PC-9 (cell line): Measurements from ENCODE around the gene IFT122. TPM values are rescaled to one million over a fixed set of nuclear protein-coding genes. Genes with fewer than 3 reads are reported as not detected.

Experiments
- BruUV-seq: library from RNA; stranded (reverse); fragments of 400-500 nt; replicated peaks from 2 replicates; lab custom pipeline; 2021; lab: Mats Ljungman, UMichigan
- CTCF ChIA-PET: fragments of 300-600 bp; sonication (Branson Sonifier 250); formaldehyde crosslinking; loops from one replicate; lab custom pipeline; 2022; ENCODE audit warnings: antibody characterized with exemption; lab: Charles Lee
- POLR2A ChIA-PET: fragments of 300-600 bp; sonication (Branson Sonifier 250); formaldehyde crosslinking; loops from one replicate; lab custom pipeline; 2022; ENCODE audit warnings: antibody characterized with exemption; ENCODE audit not compliant: unreplicated experiment; lab: Charles Lee
- DNase-seq, 2 experiments: peaks; one replicate each; pipeline versions ENCODE4 v3.0.0 to v3.0.0-alpha.2; 2015 to 2022; ENCODE audit warnings: mixed read lengths in 1 of 2
- H2AFZ ChIP-seq: fragments of 200-600 bp; sonication (generic); 2 replicates; pipeline ENCODE4 v1.8.1; 2017; ENCODE audit warnings: antibody characterized with exemption
- H3F3A ChIP-seq: fragments of 200-600 bp; sonication (generic); 2 replicates; pipeline ENCODE4 v1.8.1; 2017; ENCODE audit warnings: antibody characterized with exemption, mild to moderate bottlenecking, low read depth; ENCODE audit not compliant: insufficient read depth
- H3K27ac ChIP-seq: fragments of 200-600 bp; sonication (generic); 2 replicates; pipeline ENCODE4 v1.6.1; 2016; ENCODE audit warnings: mixed run types
- H3K27me3 ChIP-seq: fragments of 200-600 bp; sonication (generic); 2 replicates; pipeline ENCODE4 v1.6.1; 2016; ENCODE audit warnings: low read depth, mixed run types; ENCODE audit not compliant: insufficient read depth
- H3K36me3 ChIP-seq: fragments of 200-600 bp; sonication (generic); 2 replicates; pipeline ENCODE4 v1.6.1; 2016; ENCODE audit warnings: low read depth, mixed run types
- H3K4me1 ChIP-seq: fragments of 200-600 bp; sonication (generic); replicated peaks from 2 replicates; pipeline ENCODE4 v1.6.1; 2016; ENCODE audit warnings: mixed run types; ENCODE audit not compliant: insufficient read depth
- H3K4me2 ChIP-seq: fragments of 200-600 bp; sonication (generic); 2 replicates; pipeline ENCODE4 v1.6.1; 2017; ENCODE audit warnings: mixed run types
- H3K4me3 ChIP-seq: fragments of 200-600 bp; sonication (generic); 2 replicates; pipeline ENCODE4 v1.6.1; 2016; ENCODE audit warnings: mixed run types
- H3K79me2 ChIP-seq: fragments of 200-600 bp; sonication (generic); 2 replicates; pipeline ENCODE4 v1.6.1; 2017; ENCODE audit warnings: low read depth, mixed run types
- H3K9me2 ChIP-seq: fragments of 200-600 bp; sonication (generic); 2 replicates; pipeline ENCODE4 v1.8.1; 2017; ENCODE audit warnings: mild to moderate bottlenecking; ENCODE audit not compliant: insufficient read depth
- H3K9me3 ChIP-seq: fragments of 200-600 bp; sonication (generic); 2 replicates; pipeline ENCODE4 v1.8.1; 2016; ENCODE audit warnings: low read depth; ENCODE audit not compliant: insufficient read depth
- H4K20me1 ChIP-seq: fragments of 200-600 bp; sonication (generic); 2 replicates; pipeline ENCODE4 v1.8.1; 2017; ENCODE audit not compliant: insufficient read depth
- EZH2 ChIP-seq: fragments of 200-600 bp; sonication (generic); IDR thresholded peaks from 2 replicates; pipeline ENCODE4 v1.8.0; 2017; ENCODE audit warnings: antibody characterized with exemption, low read depth
- intact Hi-C: fragments of 100-400 bp; cut with micrococcal nuclease; formaldehyde crosslinking; loops from one replicate; pipeline ENCODE4 v1.10.0; 2022; ENCODE audit not compliant: unreplicated experiment
- total RNA-seq: library from RNA; stranded (reverse); gene quantifications from 2 replicates; pipeline ENCODE4 v1.2.3, GENCODE V29; 2021
- TF ChIP-seq, protein P1 (sequence below): fragments of 200-600 bp; sonication (generic); conservative IDR thresholded peaks from 2 replicates; pipeline ENCODE4 v1.6.1; 2017; ENCODE audit warnings: mixed run types, antibody characterized with exemption, mild to moderate bottlenecking, moderate library complexity

Gene IFT122
- total RNA-seq, 1 experiment from 2014 or later = 55.6 TPM

GRCh38 chr3:129428007-129428375 is 12.0 kb upstream of the IFT122 start:
- Histone ChIP-seq H3K4me1 (peaks cover 12% of the 10 kb centered on the region; the same call in 1 of the 2 replicates), H4K20me1 (no peaks in the 10 kb centered on the region), H3K4me2 (peak overlapping the region; percentile 88), H2AFZ (peak overlapping the region; percentile 69; the same call in 1 of the 2 replicates), H3K27ac (no peak overlapping the region), H3F3A (peaks cover 36% of the 10 kb centered on the region; the same call in 1 of the 2 replicates), H3K36me3 (peaks cover 21% of the 10 kb centered on the region; the same call in 1 of the 2 replicates), H3K9me3 (no peaks in the 10 kb centered on the region), H3K9me2 (no peaks in the 10 kb centered on the region), H3K79me2 (no peaks in the 10 kb centered on the region), H3K27me3 (no peaks in the 10 kb centered on the region), H3K4me3 (peak overlapping the region; percentile 60; the same call in 1 of the 2 replicates)
- CTCF ChIA-PET = interaction anchor here (0.5 to 1.4 kb wide), 2 partner anchors 10 to 458 kb away, joined by 3 to 5 read pairs; no protein-coding TSS in a partner anchor
- BruUV-seq = no TSS peak
- no peak for TF ChIP-seq EZH2
- TF ChIP-seq, protein P1, sequence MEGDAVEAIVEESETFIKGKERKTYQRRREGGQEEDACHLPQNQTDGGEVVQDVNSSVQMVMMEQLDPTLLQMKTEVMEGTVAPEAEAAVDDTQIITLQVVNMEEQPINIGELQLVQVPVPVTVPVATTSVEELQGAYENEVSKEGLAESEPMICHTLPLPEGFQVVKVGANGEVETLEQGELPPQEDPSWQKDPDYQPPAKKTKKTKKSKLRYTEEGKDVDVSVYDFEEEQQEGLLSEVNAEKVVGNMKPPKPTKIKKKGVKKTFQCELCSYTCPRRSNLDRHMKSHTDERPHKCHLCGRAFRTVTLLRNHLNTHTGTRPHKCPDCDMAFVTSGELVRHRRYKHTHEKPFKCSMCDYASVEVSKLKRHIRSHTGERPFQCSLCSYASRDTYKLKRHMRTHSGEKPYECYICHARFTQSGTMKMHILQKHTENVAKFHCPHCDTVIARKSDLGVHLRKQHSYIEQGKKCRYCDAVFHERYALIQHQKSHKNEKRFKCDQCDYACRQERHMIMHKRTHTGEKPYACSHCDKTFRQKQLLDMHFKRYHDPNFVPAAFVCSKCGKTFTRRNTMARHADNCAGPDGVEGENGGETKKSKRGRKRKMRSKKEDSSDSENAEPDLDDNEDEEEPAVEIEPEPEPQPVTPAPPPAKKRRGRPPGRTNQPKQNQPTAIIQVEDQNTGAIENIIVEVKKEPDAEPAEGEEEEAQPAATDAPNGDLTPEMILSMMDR = no peak
- intact Hi-C loops = no loop called here
- DNase-seq = no peak
- POLR2A ChIA-PET = interaction anchor here (0.6 to 0.7 kb wide), 5 partner anchors 47 to 1690 kb away, joined by 3 to 6 read pairs (median 4); no protein-coding TSS in a partner anchor

DNA sequence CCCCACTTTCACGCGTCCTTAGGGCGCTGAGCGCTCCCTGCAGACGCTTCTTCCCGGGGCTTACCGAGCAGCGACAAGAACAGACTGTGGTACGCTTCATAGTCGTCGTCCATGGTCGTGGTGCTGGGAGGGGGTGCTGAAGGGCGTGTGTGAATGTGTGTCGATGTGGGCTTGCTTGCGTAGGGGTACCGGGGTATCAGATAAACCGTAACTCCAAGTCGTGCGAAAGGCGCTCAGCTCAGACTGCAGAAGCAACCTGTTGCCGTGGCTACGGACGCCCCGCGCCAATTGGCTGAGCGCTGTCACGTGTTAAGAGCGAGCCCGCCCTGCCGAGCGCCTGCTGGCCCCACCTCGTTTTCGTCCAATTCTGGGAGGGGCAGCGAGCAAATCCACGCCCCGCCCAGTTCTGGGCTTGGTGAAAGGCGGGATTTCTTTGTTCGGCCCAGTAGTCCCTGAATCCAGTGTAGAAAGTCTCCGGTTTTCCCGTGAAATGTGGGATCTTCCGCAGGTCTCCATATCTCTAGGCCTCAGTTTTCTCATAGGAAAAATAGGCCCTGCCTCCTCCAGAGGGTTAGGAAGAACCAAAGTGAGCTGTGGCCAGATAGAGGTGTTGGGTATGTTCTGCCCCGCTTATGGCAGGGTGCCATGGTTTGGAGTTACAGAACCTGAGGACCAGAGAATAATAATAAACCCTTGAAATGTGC is 11.5 kb upstream of the IFT122 start, which contains the start of gene EFCAB12:
Gene EFCAB12, minus strand, starts transcription at position 261 of the 704 bp plus-strand sequence. Its CDS starts 148 bp downstream, at position 113.
- peak within 1 kb of the TSS; percentile 60; the same call in 1 of the 2 replicates for H3K4me3 ChIP-seq
- H3K4me2 ChIP-seq = peak within 1 kb of the TSS; percentile 88
- TF ChIP-seq EZH2 = no peak
- TF ChIP-seq, protein P1 = no peak
- no peaks in the 10 kb centered on the region for H4K20me1 ChIP-seq
- ChIA-PET CTCF (interaction anchor here (0.6 kb wide), 1 partner anchor 376 kb away, joined by 9 read pairs; no protein-coding TSS in a partner anchor), POLR2A (interaction anchor here (0.6 to 0.9 kb wide), 7 partner anchors 47 to 1690 kb away, joined by 3 to 6 read pairs (median 4); no protein-coding TSS in a partner anchor)
- no peaks in the 10 kb centered on the region for H3K27me3 ChIP-seq
- H3K9me3 ChIP-seq = no peaks in the 10 kb centered on the region
- no peaks in the 10 kb centered on the region for H3K9me2 ChIP-seq
- H3K27ac ChIP-seq = no peak within 1 kb of the TSS
- H2AFZ ChIP-seq = peak within 1 kb of the TSS; percentile 69; the same call in 1 of the 2 replicates
- no peaks in the 10 kb centered on the region for H3K79me2 ChIP-seq
- intact Hi-C loops = no loop called here
- peaks cover 27% of the 10 kb centered on the region for H3K36me3 ChIP-seq
- peaks cover 36% of the 10 kb centered on the region; the same call in 1 of the 2 replicates for H3F3A ChIP-seq
- BruUV-seq = TSS peak; percentile 19
- peak; percentile 73 to 95 for DNase-seq
- H3K4me1 ChIP-seq = peaks cover 12% of the 10 kb centered on the region; the same call in 1 of the 2 replicates

DNA sequence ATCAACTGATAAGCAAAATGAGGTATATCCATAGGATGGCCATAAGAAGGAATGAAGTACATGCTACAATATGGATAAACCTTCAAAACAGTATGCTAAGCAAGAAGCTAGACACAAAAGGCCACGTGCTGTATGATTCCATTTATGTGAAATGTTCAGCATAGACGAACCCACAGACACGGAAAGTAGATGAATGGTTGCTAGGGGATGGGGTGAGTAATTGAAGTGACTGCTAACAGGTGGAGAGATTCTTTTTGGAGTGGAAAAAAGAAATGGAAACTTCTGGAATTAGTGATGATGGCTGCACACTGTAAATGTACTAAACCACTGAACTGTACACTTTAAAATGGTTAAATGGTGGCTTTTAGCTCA is 11.0 kb upstream of the IFT122 start:
- Histone ChIP-seq H3K9me3 (no peaks in the 10 kb centered on the region), H4K20me1 (no peaks in the 10 kb centered on the region), H3K27me3 (no peaks in the 10 kb centered on the region), H3K9me2 (no peaks in the 10 kb centered on the region), H3K36me3 (peaks cover 32% of the 10 kb centered on the region), H3K27ac (no peak overlapping the region), H3K79me2 (no peaks in the 10 kb centered on the region), H3K4me2 (peak overlapping the region; percentile 88), H2AFZ (0 out of 2 replicates have a peak overlapping the region, but pooled peaks have one; percentile 56), H3K4me3 (no peak overlapping the region; the same call in 1 of the 2 replicates), H3K4me1 (peaks cover 6% of the 10 kb centered on the region; the same call in 1 of the 2 replicates), H3F3A (peaks cover 32% of the 10 kb centered on the region; the same call in 1 of the 2 replicates)
- intact Hi-C loops = no loop called here
- no peak for DNase-seq
- no TSS peak for BruUV-seq
- ChIA-PET POLR2A (interaction anchor here (0.6 to 0.9 kb wide), 3 partner anchors 29 to 407 kb away, joined by 3 to 12 read pairs (median 6); no protein-coding TSS in a partner anchor), CTCF (interaction anchor here (0.6 kb wide), 1 partner anchor 377 kb away, joined by 9 read pairs; no protein-coding TSS in a partner anchor)
- TF ChIP-seq, protein P1 = no peak
- TF ChIP-seq EZH2 = no peak
